GM23338 (cell line): ENCODE measurements around the gene SIAH1.

Source experiments
- EZH2phosphoT487 ChIP-seq: fragments of 200-600 bp; sonication (generic); IDR thresholded peaks from one replicate; pipeline ENCODE4 v1.8.1; 2018; ENCODE audit warnings: antibody characterized with exemption; ENCODE audit not compliant: unreplicated experiment
- TF ChIP-seq, protein P1 (sequence below), 2 experiments: fragments of 200-600 bp in 1 of 2; sonication (generic) in 1 of 2; conservative IDR thresholded peaks; 2 replicates each; pipeline versions ENCODE4 v1.5.1 to v1.6.1; 2016 to 2017; ENCODE audit warnings: antibody characterized with exemption in 2 of 2, low read depth in 2 of 2, mild to moderate bottlenecking in 2 of 2, moderate library complexity in 1 of 2

DNA sequence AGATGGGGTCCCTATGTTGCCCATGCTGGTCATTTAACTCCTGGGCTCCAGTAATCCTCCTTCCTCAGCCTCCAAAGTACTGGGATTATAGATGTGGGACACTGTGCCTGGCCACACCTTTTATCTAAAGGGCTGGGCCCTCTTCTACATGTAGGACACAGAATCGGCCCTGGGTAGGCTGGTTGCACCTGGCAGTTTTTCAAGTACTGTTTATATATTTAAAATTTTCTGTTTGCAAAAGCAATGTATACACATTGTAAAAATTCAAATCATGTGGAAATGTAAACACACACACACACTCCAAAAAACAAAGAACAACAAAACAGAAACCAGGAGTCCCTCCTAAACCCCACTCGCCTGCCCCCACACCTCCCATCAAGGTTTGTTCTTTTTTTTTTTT is 28.1 kb upstream of the SIAH1 start:
- TF ChIP-seq, protein P1, sequence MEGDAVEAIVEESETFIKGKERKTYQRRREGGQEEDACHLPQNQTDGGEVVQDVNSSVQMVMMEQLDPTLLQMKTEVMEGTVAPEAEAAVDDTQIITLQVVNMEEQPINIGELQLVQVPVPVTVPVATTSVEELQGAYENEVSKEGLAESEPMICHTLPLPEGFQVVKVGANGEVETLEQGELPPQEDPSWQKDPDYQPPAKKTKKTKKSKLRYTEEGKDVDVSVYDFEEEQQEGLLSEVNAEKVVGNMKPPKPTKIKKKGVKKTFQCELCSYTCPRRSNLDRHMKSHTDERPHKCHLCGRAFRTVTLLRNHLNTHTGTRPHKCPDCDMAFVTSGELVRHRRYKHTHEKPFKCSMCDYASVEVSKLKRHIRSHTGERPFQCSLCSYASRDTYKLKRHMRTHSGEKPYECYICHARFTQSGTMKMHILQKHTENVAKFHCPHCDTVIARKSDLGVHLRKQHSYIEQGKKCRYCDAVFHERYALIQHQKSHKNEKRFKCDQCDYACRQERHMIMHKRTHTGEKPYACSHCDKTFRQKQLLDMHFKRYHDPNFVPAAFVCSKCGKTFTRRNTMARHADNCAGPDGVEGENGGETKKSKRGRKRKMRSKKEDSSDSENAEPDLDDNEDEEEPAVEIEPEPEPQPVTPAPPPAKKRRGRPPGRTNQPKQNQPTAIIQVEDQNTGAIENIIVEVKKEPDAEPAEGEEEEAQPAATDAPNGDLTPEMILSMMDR (conservative IDR thresholded peaks at IDR 0.05; ENCODE audit: low read depth in 2 of 2), result no peak
- no peak for TF ChIP-seq EZH2phosphoT487
